DOHH2 (cell line): ENCODE measurements around the gene RRP1.
A peak's percentile ranks its signal among the peaks of the same experiment; 100 is the strongest.

Experiments used
- H3F3A ChIP-seq: fragments of 200-600 bp; sonication (generic), shearing (Covaris generic); 2 replicates; pipeline ENCODE4 v1.6.0; 2016; ENCODE audit warnings: antibody characterized with exemption, mild to moderate bottlenecking; ENCODE audit not compliant: control insufficient read depth, insufficient read depth
- H3K27ac ChIP-seq: fragments of 200-600 bp; sonication (generic); 2 replicates; pipeline ENCODE4 v1.5.1; 2014; ENCODE audit warnings: low read depth, mild to moderate bottlenecking, low read length, moderate library complexity
- H3K27me3 ChIP-seq: fragments of 200-600 bp; sonication (generic); 2 replicates; pipeline ENCODE4 v1.6.1; 2014; ENCODE audit warnings: mild to moderate bottlenecking, low read length, mixed read lengths; ENCODE audit not compliant: control insufficient read depth
- H3K36me3 ChIP-seq: fragments of 200-600 bp; sonication (generic); 2 replicates; pipeline ENCODE4 v1.6.1; 2014; ENCODE audit warnings: mild to moderate bottlenecking, low read length, moderate library complexity, mixed read lengths; ENCODE audit not compliant: control insufficient read depth
- H3K4me1 ChIP-seq: fragments of 200-600 bp; sonication (generic); 2 replicates; pipeline ENCODE4 v1.6.1; 2014; ENCODE audit warnings: mild to moderate bottlenecking, low read length, mixed read lengths; ENCODE audit not compliant: control insufficient read depth
- H3K4me2 ChIP-seq: fragments of 200-600 bp; sonication (generic); 2 replicates; pipeline ENCODE4 v1.6.0; 2014; ENCODE audit warnings: mild to moderate bottlenecking, low read length, moderate library complexity
- H3K4me3 ChIP-seq: fragments of 200-600 bp; sonication (generic); 2 replicates; pipeline ENCODE4 v1.5.1; 2014; ENCODE audit warnings: mild to moderate bottlenecking, low read length, mixed read lengths
- H3K79me2 ChIP-seq: fragments of 200-600 bp; sonication (generic); 2 replicates; pipeline ENCODE4 v1.6.1; 2014; ENCODE audit warnings: mild to moderate bottlenecking, low read length, mixed read lengths; ENCODE audit not compliant: control insufficient read depth
- H3K9me2 ChIP-seq: fragments of 200-600 bp; sonication (generic); replicated peaks from 2 replicates; pipeline ENCODE4 v1.6.1; 2014; ENCODE audit warnings: mild to moderate bottlenecking, low read length, mixed read lengths; ENCODE audit not compliant: control insufficient read depth
- H3K9me3 ChIP-seq: fragments of 200-600 bp; sonication (generic); 2 replicates; pipeline ENCODE4 v1.6.1; 2014; ENCODE audit warnings: antibody characterized with exemption, low read length, mixed read lengths; ENCODE audit not compliant: control insufficient read depth, insufficient read depth
- H4K20me1 ChIP-seq: fragments of 200-600 bp; sonication (generic); 2 replicates; pipeline ENCODE4 v1.6.0; 2014; ENCODE audit warnings: low read depth, mild to moderate bottlenecking, antibody characterized with exemption, low read length, moderate library complexity; ENCODE audit not compliant: control insufficient read depth, insufficient read depth
- EZH2phosphoT487 ChIP-seq: fragments of 200-600 bp; sonication (generic); IDR thresholded peaks from 2 replicates; pipeline ENCODE4 v1.6.1; 2017; ENCODE audit warnings: borderline replicate concordance, mild to moderate bottlenecking, antibody characterized with exemption, low read length, moderate library complexity, mixed read lengths
- TF ChIP-seq, protein P1 (sequence below): fragments of 200-600 bp; sonication (generic); IDR thresholded peaks from one replicate; pipeline ENCODE4 v1.5.1; 2014; ENCODE audit warnings: antibody characterized with exemption, mild to moderate bottlenecking, low read depth, low read length; ENCODE audit not compliant: poor library complexity, severe bottlenecking

RRP1 gene

DNA sequence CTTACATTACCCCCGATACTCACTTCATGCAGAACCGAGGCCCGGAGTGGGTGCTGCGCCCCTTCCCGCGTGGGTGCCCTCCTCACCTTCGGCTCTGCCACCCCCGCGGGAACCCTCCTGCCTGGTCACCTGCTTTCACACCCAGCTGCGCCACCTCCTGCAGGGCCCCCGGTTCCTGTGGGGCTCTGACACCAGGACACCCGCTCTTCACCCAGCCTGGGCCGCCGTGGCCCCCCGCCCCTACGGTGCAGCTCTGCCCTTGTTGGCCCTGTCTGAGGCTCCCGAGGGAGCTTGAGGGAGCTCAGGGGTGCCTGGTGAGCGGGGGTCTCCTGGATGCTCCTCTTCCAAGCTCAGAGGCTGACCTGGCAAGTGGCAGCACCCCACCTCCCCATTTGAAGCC, 19.0 kb downstream of the RRP1 start:
- H3K27me3 ChIP-seq: no peaks in the 10 kb centered on the region
- peak overlapping the region; percentile 92 for H3K4me2 ChIP-seq
- H3K36me3 ChIP-seq: peaks cover 40% of the 10 kb centered on the region
- H3K4me1 ChIP-seq: peaks cover 79% of the 10 kb centered on the region
- H4K20me1 ChIP-seq: peaks cover 4% of the 10 kb centered on the region; the same call in 1 of the 2 replicates
- peaks cover 43% of the 10 kb centered on the region for H3K79me2 ChIP-seq
- peaks cover 19% of the 10 kb centered on the region for H3F3A ChIP-seq
- no peaks in the 10 kb centered on the region for H3K9me2 ChIP-seq
- H3K9me3 ChIP-seq: no peaks in the 10 kb centered on the region
- TF ChIP-seq EZH2phosphoT487: no peak
- TF ChIP-seq, protein P1, sequence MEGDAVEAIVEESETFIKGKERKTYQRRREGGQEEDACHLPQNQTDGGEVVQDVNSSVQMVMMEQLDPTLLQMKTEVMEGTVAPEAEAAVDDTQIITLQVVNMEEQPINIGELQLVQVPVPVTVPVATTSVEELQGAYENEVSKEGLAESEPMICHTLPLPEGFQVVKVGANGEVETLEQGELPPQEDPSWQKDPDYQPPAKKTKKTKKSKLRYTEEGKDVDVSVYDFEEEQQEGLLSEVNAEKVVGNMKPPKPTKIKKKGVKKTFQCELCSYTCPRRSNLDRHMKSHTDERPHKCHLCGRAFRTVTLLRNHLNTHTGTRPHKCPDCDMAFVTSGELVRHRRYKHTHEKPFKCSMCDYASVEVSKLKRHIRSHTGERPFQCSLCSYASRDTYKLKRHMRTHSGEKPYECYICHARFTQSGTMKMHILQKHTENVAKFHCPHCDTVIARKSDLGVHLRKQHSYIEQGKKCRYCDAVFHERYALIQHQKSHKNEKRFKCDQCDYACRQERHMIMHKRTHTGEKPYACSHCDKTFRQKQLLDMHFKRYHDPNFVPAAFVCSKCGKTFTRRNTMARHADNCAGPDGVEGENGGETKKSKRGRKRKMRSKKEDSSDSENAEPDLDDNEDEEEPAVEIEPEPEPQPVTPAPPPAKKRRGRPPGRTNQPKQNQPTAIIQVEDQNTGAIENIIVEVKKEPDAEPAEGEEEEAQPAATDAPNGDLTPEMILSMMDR: no peak
- peak overlapping the region; percentile 73 for H3K4me3 ChIP-seq
- H3K27ac ChIP-seq: peak overlapping the region; percentile 73

GRCh38 chr21:43808832-43809251, 19.5 kb downstream of the RRP1 start:
- Histone ChIP-seq H3K9me3 (no peaks in the 10 kb centered on the region), H3K4me2 (peak overlapping the region; percentile 92), H3F3A (peaks cover 19% of the 10 kb centered on the region), H4K20me1 (peaks cover 4% of the 10 kb centered on the region; the same call in 1 of the 2 replicates), H3K27ac (peak overlapping the region; percentile 73), H3K4me1 (peaks cover 74% of the 10 kb centered on the region), H3K27me3 (no peaks in the 10 kb centered on the region), H3K9me2 (no peaks in the 10 kb centered on the region), H3K79me2 (peaks cover 41% of the 10 kb centered on the region), H3K4me3 (peak overlapping the region; percentile 73), H3K36me3 (peaks cover 36% of the 10 kb centered on the region)
- TF ChIP-seq, protein P1: no peak
- no peak for TF ChIP-seq EZH2phosphoT487

DNA sequence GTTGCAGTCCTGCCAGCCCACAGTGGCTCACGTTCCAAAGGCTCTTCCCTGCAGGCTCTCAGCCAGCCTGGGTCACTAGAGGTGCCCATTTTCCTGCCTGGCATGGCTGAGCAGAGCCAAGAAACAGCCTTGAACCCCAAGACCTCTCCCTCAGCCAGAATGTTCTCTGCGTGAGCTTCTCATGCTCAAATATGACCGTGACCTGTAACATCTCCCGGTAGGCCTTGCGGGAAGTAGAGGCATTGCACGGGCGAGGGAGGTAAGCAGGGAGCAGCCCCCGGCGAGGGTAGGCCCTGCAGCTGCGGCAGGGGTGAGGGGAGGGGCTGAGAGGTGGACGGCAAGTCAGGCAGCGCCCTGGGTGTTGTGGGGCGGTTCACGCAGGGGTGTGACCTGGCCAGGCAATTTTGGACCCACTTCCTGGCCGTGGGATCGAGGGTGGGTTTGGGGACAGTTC, 20.0 kb downstream of the RRP1 start:
- Histone ChIP-seq H3K36me3 (peaks cover 30% of the 10 kb centered on the region), H4K20me1 (peaks cover 4% of the 10 kb centered on the region; the same call in 1 of the 2 replicates), H3K4me2 (peak overlapping the region; percentile 92), H3K27ac (peak overlapping the region; percentile 73), H3K9me3 (no peaks in the 10 kb centered on the region), H3K79me2 (peaks cover 40% of the 10 kb centered on the region), H3K9me2 (no peaks in the 10 kb centered on the region), H3K27me3 (no peaks in the 10 kb centered on the region), H3K4me3 (peak overlapping the region; percentile 73), H3F3A (peaks cover 19% of the 10 kb centered on the region), H3K4me1 (peaks cover 69% of the 10 kb centered on the region)
- TF ChIP-seq, protein P1: peak; percentile 5
- TF ChIP-seq EZH2phosphoT487: no peak
